Measurements from ENCODE around the gene AK3.

DNA sequence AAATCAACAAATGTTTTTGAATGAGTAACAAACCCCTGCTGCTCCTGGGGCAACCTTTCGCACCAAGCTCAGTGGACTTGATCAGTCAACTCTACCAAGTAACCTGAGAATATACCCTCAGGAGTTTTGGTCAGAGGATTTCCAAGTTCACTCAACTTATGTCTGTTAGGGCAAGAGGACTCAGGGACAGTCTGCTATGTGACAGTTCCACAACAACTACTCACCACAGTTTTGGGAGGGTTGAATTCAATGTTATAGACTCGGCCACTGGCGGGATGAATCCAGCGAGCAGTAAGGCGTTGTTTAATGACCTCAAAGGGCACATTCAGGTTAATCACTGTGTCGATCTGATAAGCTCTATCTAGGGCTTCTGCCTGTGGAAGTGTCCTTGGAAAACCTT, 22.1 kb downstream of the AK3 start:
- TF ChIP-seq, protein P1, sequence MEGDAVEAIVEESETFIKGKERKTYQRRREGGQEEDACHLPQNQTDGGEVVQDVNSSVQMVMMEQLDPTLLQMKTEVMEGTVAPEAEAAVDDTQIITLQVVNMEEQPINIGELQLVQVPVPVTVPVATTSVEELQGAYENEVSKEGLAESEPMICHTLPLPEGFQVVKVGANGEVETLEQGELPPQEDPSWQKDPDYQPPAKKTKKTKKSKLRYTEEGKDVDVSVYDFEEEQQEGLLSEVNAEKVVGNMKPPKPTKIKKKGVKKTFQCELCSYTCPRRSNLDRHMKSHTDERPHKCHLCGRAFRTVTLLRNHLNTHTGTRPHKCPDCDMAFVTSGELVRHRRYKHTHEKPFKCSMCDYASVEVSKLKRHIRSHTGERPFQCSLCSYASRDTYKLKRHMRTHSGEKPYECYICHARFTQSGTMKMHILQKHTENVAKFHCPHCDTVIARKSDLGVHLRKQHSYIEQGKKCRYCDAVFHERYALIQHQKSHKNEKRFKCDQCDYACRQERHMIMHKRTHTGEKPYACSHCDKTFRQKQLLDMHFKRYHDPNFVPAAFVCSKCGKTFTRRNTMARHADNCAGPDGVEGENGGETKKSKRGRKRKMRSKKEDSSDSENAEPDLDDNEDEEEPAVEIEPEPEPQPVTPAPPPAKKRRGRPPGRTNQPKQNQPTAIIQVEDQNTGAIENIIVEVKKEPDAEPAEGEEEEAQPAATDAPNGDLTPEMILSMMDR (IDR thresholded peaks at IDR 0.05), result no peak
- no peak for TF ChIP-seq POLR2AphosphoS5 (IDR thresholded peaks at IDR 0.05)
- no peak for TF ChIP-seq POLR2A (IDR thresholded peaks at IDR 0.05)

Data from breast epithelium (tissue), 3 donors.